ENCODE results near the gene JADE3. TPM values are rescaled to one million over a fixed set of nuclear protein-coding genes. Genes with fewer than 3 reads are reported as not detected.

JADE3 gene
- polyA plus RNA-seq, 1 donor, result 9.3 TPM

GRCh38 chrX:47068720-47069119 is 156.5 kb downstream of the JADE3 start:
- no peak overlapping the region for H3K4me3 ChIP-seq (ENCODE audit: low read length)
- DNase-seq, result no peak
- no peaks in the 10 kb centered on the region for H3K27me3 ChIP-seq (ENCODE audit: control insufficient read depth, insufficient read depth, low read length)
- H3K36me3 ChIP-seq (ENCODE audit: control insufficient read depth, insufficient read depth, low read length), result no peaks in the 10 kb centered on the region
- no peak overlapping the region for H3K27ac ChIP-seq (ENCODE audit: low read length)
- H3K9me3 ChIP-seq (ENCODE audit: control insufficient read depth, low read depth, low read length), result no peaks in the 10 kb centered on the region
- peaks cover 8% of the 10 kb centered on the region for H3K4me1 ChIP-seq (ENCODE audit: control insufficient read depth, insufficient read depth, low read length)

GRCh38 chrX:47078129-47079043 is 166.2 kb downstream of the JADE3 start, which contains the start of gene RGN:
TSS of gene RGN (plus strand) at chrX:47078443. CDS start at chrX:47081145, 2,702 bp downstream.
- peak; percentile 40 to 84 for DNase-seq
- WGBS (ENCODE audit: insufficient coverage, low lambda C conversion rate), result no CpG with 5 or more reads among the region's 59 CpGs
- no peaks in the 10 kb centered on the region for H3K27me3 ChIP-seq (ENCODE audit: control insufficient read depth, insufficient read depth, low read length)
- H3K9me3 ChIP-seq (ENCODE audit: control insufficient read depth, low read depth, low read length), result no peaks in the 10 kb centered on the region
- peak within 1 kb of the TSS; percentile 53 for H3K4me3 ChIP-seq (ENCODE audit: low read length)
- H3K27ac ChIP-seq (ENCODE audit: low read length), result peak within 1 kb of the TSS; percentile 77
- H3K4me1 ChIP-seq (ENCODE audit: control insufficient read depth, insufficient read depth, low read length), result peaks cover 12% of the 10 kb centered on the region
- H3K36me3 ChIP-seq (ENCODE audit: control insufficient read depth, insufficient read depth, low read length), result no peaks in the 10 kb centered on the region

GRCh38 chrX:47080215-47080914 is 168.1 kb downstream of the JADE3 start:
- H3K4me3 ChIP-seq (ENCODE audit: low read length), result peak overlapping the region; percentile 37
- no CpG with 5 or more reads among the region's 9 CpGs for WGBS (ENCODE audit: insufficient coverage, low lambda C conversion rate)
- H3K9me3 ChIP-seq (ENCODE audit: control insufficient read depth, low read depth, low read length), result no peaks in the 10 kb centered on the region
- H3K27ac ChIP-seq (ENCODE audit: low read length), result peak overlapping the region; percentile 77
- DNase-seq, result peak; percentile 40 to 75
- peaks cover 4% of the 10 kb centered on the region for H3K36me3 ChIP-seq (ENCODE audit: control insufficient read depth, insufficient read depth, low read length)
- peaks cover 12% of the 10 kb centered on the region for H3K4me1 ChIP-seq (ENCODE audit: control insufficient read depth, insufficient read depth, low read length)
- H3K27me3 ChIP-seq (ENCODE audit: control insufficient read depth, insufficient read depth, low read length), result no peaks in the 10 kb centered on the region

- DNase-seq, result no peak
- Histone ChIP-seq H3K36me3 (ENCODE audit: control insufficient read depth, insufficient read depth, low read length) (peaks cover 4% of the 10 kb centered on the region), H3K4me3 (ENCODE audit: low read length) (peak overlapping the region; percentile 37), H3K27me3 (ENCODE audit: control insufficient read depth, insufficient read depth, low read length) (no peaks in the 10 kb centered on the region), H3K9me3 (ENCODE audit: control insufficient read depth, low read depth, low read length) (no peaks in the 10 kb centered on the region), H3K27ac (ENCODE audit: low read length) (peak overlapping the region; percentile 77), H3K4me1 (ENCODE audit: control insufficient read depth, insufficient read depth, low read length) (peaks cover 12% of the 10 kb centered on the region)
- WGBS (ENCODE audit: insufficient coverage, low lambda C conversion rate), result no CpG with 5 or more reads among the region's 5 CpGs
Measured at GRCh38 chrX:47080915-47081236, 168.7 kb downstream of the JADE3 start.

- peaks cover 10% of the 10 kb centered on the region for H3K36me3 ChIP-seq (ENCODE audit: control insufficient read depth, insufficient read depth, low read length)
- WGBS (ENCODE audit: insufficient coverage, low lambda C conversion rate), result no CpG with 5 or more reads among the region's 4 CpGs
- H3K27ac ChIP-seq (ENCODE audit: low read length), result peak overlapping the region; percentile 49
- no peaks in the 10 kb centered on the region for H3K9me3 ChIP-seq (ENCODE audit: control insufficient read depth, low read depth, low read length)
- H3K27me3 ChIP-seq (ENCODE audit: control insufficient read depth, insufficient read depth, low read length), result no peaks in the 10 kb centered on the region
- peak in 1 of 2 donors; percentile 45 for DNase-seq
- peaks cover 12% of the 10 kb centered on the region for H3K4me1 ChIP-seq (ENCODE audit: control insufficient read depth, insufficient read depth, low read length)
- no peak overlapping the region for H3K4me3 ChIP-seq (ENCODE audit: low read length)
Measured at GRCh38 chrX:47091149-47091775, 179.0 kb downstream of the JADE3 start.

- Histone ChIP-seq H3K27ac (ENCODE audit: low read length) (no peak overlapping the region), H3K4me1 (ENCODE audit: control insufficient read depth, insufficient read depth, low read length) (peaks cover 12% of the 10 kb centered on the region), H3K9me3 (ENCODE audit: control insufficient read depth, low read depth, low read length) (no peaks in the 10 kb centered on the region), H3K36me3 (ENCODE audit: control insufficient read depth, insufficient read depth, low read length) (peaks cover 16% of the 10 kb centered on the region), H3K27me3 (ENCODE audit: control insufficient read depth, insufficient read depth, low read length) (no peaks in the 10 kb centered on the region), H3K4me3 (ENCODE audit: low read length) (no peak overlapping the region)
- DNase-seq, result no peak
- no CpG with 5 or more reads among the region's 1 CpG for WGBS (ENCODE audit: insufficient coverage, low lambda C conversion rate)
Measured at GRCh38 chrX:47093248-47093647, 181.0 kb downstream of the JADE3 start.

- WGBS (ENCODE audit: insufficient coverage, low lambda C conversion rate), result no CpG with 5 or more reads among the region's 11 CpGs
- no peaks in the 10 kb centered on the region for H3K27me3 ChIP-seq (ENCODE audit: control insufficient read depth, insufficient read depth, low read length)
- peaks cover 19% of the 10 kb centered on the region for H3K36me3 ChIP-seq (ENCODE audit: control insufficient read depth, insufficient read depth, low read length)
- DNase-seq, result no peak
- no peak overlapping the region for H3K27ac ChIP-seq (ENCODE audit: low read length)
- peaks cover 12% of the 10 kb centered on the region for H3K4me1 ChIP-seq (ENCODE audit: control insufficient read depth, insufficient read depth, low read length)
- no peak overlapping the region for H3K4me3 ChIP-seq (ENCODE audit: low read length)
- no peaks in the 10 kb centered on the region for H3K9me3 ChIP-seq (ENCODE audit: control insufficient read depth, low read depth, low read length)
Measured at GRCh38 chrX:47093860-47094259, 181.6 kb downstream of the JADE3 start.

GRCh38 chrX:47097018-47097417 is 184.8 kb downstream of the JADE3 start:
- H3K27ac ChIP-seq (ENCODE audit: low read length), result no peak overlapping the region

GRCh38 chrX:47098338-47099094 is 186.3 kb downstream of the JADE3 start:
- Histone ChIP-seq H3K4me3 (ENCODE audit: low read length) (no peak overlapping the region), H3K4me1 (ENCODE audit: control insufficient read depth, insufficient read depth, low read length) (no peaks in the 10 kb centered on the region), H3K27ac (ENCODE audit: low read length) (no peak overlapping the region), H3K36me3 (ENCODE audit: control insufficient read depth, insufficient read depth, low read length) (peaks cover 27% of the 10 kb centered on the region), H3K27me3 (ENCODE audit: control insufficient read depth, insufficient read depth, low read length) (no peaks in the 10 kb centered on the region), H3K9me3 (ENCODE audit: control insufficient read depth, low read depth, low read length) (no peaks in the 10 kb centered on the region)
- no peak for DNase-seq
- no CpG with 5 or more reads among the region's 2 CpGs for WGBS (ENCODE audit: insufficient coverage, low lambda C conversion rate)

More at GRCh38 chrX:47097018-47097417, 184.8 kb downstream of the JADE3 start:
- H3K36me3 ChIP-seq (ENCODE audit: control insufficient read depth, insufficient read depth, low read length), result peaks cover 27% of the 10 kb centered on the region
- H3K4me3 ChIP-seq (ENCODE audit: low read length), result no peak overlapping the region
- no CpG with 5 or more reads among the region's 4 CpGs for WGBS (ENCODE audit: insufficient coverage, low lambda C conversion rate)
- no peaks in the 10 kb centered on the region for H3K27me3 ChIP-seq (ENCODE audit: control insufficient read depth, insufficient read depth, low read length)
- peaks cover 1% of the 10 kb centered on the region for H3K4me1 ChIP-seq (ENCODE audit: control insufficient read depth, insufficient read depth, low read length)
- no peak for DNase-seq
- no peaks in the 10 kb centered on the region for H3K9me3 ChIP-seq (ENCODE audit: control insufficient read depth, low read depth, low read length)

- no CpG with 5 or more reads among the region's 4 CpGs for WGBS (ENCODE audit: insufficient coverage, low lambda C conversion rate)
- H3K36me3 ChIP-seq (ENCODE audit: control insufficient read depth, insufficient read depth, low read length), result peaks cover 27% of the 10 kb centered on the region
- DNase-seq, result no peak
- H3K27ac ChIP-seq (ENCODE audit: low read length), result no peak overlapping the region
- no peaks in the 10 kb centered on the region for H3K9me3 ChIP-seq (ENCODE audit: control insufficient read depth, low read depth, low read length)
- no peaks in the 10 kb centered on the region for H3K4me1 ChIP-seq (ENCODE audit: control insufficient read depth, insufficient read depth, low read length)
- H3K4me3 ChIP-seq (ENCODE audit: low read length), result no peak overlapping the region
- H3K27me3 ChIP-seq (ENCODE audit: control insufficient read depth, insufficient read depth, low read length), result no peaks in the 10 kb centered on the region
Measured at GRCh38 chrX:47101206-47101605, 189.0 kb downstream of the JADE3 start.
